ENCODE measurements around the gene CDHR3. TPM values are rescaled to one million over a fixed set of nuclear protein-coding genes. Genes with fewer than 3 reads are reported as not detected.
A peak's percentile ranks its signal among the peaks of the same experiment; 100 is the strongest.

Gene CDHR3
- total RNA-seq, 2 donors from 2014 or later = 5.8 to 13.9 TPM

DNA sequence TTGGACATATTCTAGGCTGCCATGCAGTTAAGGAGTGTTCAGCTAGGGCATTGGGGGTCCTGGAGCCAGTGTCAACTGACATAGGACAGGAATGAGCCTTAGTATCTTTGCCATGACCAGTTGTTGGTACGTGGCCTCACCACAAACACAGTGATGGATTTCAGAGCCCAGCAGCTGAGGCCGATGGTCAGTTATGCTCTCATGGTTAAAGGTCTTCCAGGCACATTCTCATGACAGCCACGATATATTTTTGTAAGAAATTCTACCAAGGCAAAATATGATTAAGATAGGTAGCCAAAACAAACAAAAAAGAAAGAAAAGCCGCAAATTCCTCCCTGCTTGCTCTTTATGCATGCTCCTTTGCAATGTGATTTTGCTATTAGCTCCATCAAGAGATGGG lies 47.8 kb downstream of the CDHR3 start:
- ATAC-seq = no peak
- H3K27ac Mint-ChIP-seq = peak overlapping the region; percentile 88

DNA sequence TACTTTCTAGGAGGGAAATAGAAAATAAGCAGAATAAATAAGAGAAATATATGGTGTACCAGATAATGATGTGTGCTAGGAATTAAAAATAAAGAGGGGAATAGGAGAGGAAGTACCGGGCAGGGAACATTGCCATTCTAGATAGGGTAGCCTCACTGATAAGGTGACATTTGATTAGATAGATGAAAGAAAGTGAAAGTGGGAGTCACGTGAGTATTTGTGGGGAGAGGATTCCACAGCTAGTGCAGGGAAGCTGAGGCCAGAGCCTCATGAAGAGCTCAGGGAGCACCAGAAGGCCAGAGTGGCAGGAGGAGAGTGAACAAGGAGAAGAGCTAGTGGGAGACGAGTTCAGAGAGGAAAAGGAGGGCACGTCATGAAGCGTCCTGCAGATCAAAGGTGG lies 49.1 kb downstream of the CDHR3 start:
- H3K4me3 Mint-ChIP-seq = peak overlapping the region; percentile 39
- H3K9me3 ChIP-seq (ENCODE audit: control insufficient read depth, low read length, poor library complexity, severe bottlenecking) = no peaks in the 10 kb centered on the region
- peak overlapping the region; percentile 35 for H3K27ac Mint-ChIP-seq
- peaks cover 5% of the 10 kb centered on the region for H3K36me3 Mint-ChIP-seq (ENCODE audit: low read depth)
- ATAC-seq (no peak), DNase-seq (no peak)
- H3K4me1 Mint-ChIP-seq = peaks cover 16% of the 10 kb centered on the region
- peaks cover 9% of the 10 kb centered on the region for H3K27me3 Mint-ChIP-seq

More for the DNA sequence above, 47.8 kb downstream of the CDHR3 start:
- H3K4me1 Mint-ChIP-seq = peaks cover 13% of the 10 kb centered on the region
- H3K36me3 Mint-ChIP-seq (ENCODE audit: low read depth) = peaks cover 5% of the 10 kb centered on the region
- H3K9me3 ChIP-seq (ENCODE audit: control insufficient read depth, low read length, poor library complexity, severe bottlenecking) = no peaks in the 10 kb centered on the region
- H3K27me3 Mint-ChIP-seq = peaks cover 9% of the 10 kb centered on the region
- DNase-seq = no peak
- H3K4me3 Mint-ChIP-seq = no peak overlapping the region

DNA sequence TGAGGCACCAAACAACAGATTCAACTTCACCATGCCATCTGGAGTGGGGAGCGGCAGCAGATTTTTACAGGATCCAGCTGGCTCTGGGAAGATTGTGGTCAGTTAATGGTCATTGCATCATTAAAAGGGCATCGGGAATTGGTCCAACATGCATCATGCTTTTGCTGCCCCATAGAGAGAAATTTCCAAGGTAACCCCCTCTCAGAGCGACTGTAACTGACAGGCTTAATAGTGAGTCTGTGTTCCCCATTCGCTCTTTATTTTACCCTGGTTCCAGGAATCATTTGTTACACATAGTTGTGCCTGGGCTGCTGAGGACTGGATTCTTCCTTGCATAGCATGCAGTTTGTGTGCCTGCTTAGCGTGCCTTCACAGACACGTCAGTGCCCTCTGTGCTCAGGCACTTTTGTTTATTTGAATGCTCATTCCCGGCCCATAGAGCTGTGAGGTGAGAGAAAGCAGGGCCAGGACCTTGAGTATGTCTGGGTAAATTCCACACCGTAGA lies 49.9 kb downstream of the CDHR3 start:
- Mint-ChIP-seq H3K36me3 (ENCODE audit: low read depth) (peaks cover 6% of the 10 kb centered on the region), H3K27ac (no peak overlapping the region), H3K4me1 (peaks cover 16% of the 10 kb centered on the region), H3K27me3 (peaks cover 9% of the 10 kb centered on the region), H3K4me3 (no peak overlapping the region)
- DNase-seq (no peak), ATAC-seq (no peak)
- no peaks in the 10 kb centered on the region for H3K9me3 ChIP-seq (ENCODE audit: control insufficient read depth, low read length, poor library complexity, severe bottlenecking)

DNA sequence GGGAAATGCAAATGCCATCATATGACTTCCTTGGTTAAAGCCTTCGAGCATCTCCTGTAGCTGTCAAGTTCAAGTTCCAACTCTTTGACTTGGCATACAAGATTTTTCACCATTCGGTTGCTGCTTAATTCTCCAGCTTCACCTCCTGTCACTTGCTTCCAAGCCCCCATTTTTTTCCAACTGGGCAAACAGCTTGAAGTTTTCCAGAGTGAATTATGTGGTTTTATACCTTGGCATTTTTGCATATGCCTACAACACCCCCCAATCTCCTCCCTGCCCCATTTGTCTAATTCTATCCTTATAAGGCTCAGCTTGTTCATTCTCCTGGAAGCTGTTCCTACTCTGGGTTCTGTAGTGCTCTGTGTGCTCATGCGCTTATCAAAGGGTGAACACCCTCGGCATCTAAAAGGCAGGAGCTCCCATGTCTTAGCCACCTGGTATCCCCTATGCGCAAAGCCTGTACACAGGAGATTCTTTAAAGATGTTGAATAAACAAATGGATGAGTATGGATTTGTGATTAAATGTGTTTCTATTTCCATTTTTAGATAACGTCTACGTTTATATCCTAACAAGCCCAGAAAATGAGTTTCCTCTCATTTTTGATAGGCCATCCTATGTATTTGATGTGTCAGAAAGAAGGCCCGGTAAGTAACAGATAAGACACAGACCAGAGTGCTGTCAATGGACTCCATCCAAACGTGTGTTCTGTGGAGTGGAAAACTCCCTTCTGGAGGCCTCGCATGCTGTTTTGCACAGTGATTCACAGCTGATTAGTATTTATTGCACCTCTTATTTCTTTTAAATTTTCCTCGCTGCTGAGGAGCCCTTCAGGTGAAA lies 52.5 kb downstream of the CDHR3 start:
- Mint-ChIP-seq H3K27me3 (peaks cover 9% of the 10 kb centered on the region), H3K4me3 (no peak overlapping the region), H3K4me1 (peaks cover 9% of the 10 kb centered on the region), H3K36me3 (ENCODE audit: low read depth) (peaks cover 4% of the 10 kb centered on the region), H3K27ac (no peak overlapping the region)
- no peaks in the 10 kb centered on the region for H3K9me3 ChIP-seq (ENCODE audit: control insufficient read depth, low read length, poor library complexity, severe bottlenecking)
- no peak for ATAC-seq
- no peak for DNase-seq

DNA sequence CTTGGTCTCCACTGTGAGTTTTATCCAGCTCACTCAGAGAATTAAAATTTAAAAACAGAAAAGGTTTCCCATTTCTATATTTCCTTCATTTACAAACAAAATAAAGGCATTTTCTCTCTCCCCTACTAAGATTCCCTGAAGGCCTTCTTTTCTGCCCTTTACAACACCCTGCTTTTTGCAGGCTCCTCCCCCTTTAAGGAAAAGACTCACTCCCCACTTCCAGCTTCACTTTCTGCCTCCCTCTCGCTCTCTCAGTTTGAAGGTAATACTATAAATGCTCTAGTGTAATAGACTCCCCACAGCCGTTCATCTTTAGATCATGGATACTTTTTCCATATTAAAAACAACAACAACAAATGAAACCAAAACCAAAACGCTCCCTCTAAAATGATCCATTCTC lies 53.3 kb downstream of the CDHR3 start:
- Mint-ChIP-seq H3K27ac (no peak overlapping the region), H3K27me3 (peaks cover 9% of the 10 kb centered on the region), H3K4me1 (peaks cover 14% of the 10 kb centered on the region), H3K36me3 (ENCODE audit: low read depth) (peaks cover 4% of the 10 kb centered on the region), H3K4me3 (no peak overlapping the region)
- ATAC-seq (no peak), DNase-seq (no peak)
- no peaks in the 10 kb centered on the region for H3K9me3 ChIP-seq (ENCODE audit: control insufficient read depth, low read length, poor library complexity, severe bottlenecking)

DNA sequence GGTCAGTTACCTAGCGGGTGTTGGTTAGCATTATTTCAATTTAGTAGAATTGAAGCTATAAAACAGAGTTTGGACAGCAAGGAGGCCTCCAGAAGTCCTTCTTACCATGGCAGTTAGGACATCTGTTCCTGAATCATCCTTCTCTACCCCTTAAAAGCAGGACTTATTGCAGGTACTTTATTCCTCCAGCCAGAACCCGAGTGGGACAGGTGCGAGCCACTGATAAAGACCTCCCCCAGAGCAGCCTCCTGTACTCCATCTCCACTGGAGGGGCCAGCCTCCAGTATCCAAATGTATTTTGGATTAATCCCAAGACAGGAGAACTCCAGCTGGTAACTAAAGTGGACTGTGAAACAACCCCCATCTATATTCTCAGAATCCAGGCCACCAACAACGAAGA lies 54.6 kb downstream of the CDHR3 start:
- Mint-ChIP-seq H3K4me3 (no peak overlapping the region), H3K4me1 (peaks cover 22% of the 10 kb centered on the region), H3K36me3 (ENCODE audit: low read depth) (peaks cover 2% of the 10 kb centered on the region), H3K27ac (no peak overlapping the region), H3K27me3 (peaks cover under 1% of the 10 kb centered on the region)
- no peak for DNase-seq
- no peaks in the 10 kb centered on the region for H3K9me3 ChIP-seq (ENCODE audit: control insufficient read depth, low read length, poor library complexity, severe bottlenecking)
- ATAC-seq = no peak

DNA sequence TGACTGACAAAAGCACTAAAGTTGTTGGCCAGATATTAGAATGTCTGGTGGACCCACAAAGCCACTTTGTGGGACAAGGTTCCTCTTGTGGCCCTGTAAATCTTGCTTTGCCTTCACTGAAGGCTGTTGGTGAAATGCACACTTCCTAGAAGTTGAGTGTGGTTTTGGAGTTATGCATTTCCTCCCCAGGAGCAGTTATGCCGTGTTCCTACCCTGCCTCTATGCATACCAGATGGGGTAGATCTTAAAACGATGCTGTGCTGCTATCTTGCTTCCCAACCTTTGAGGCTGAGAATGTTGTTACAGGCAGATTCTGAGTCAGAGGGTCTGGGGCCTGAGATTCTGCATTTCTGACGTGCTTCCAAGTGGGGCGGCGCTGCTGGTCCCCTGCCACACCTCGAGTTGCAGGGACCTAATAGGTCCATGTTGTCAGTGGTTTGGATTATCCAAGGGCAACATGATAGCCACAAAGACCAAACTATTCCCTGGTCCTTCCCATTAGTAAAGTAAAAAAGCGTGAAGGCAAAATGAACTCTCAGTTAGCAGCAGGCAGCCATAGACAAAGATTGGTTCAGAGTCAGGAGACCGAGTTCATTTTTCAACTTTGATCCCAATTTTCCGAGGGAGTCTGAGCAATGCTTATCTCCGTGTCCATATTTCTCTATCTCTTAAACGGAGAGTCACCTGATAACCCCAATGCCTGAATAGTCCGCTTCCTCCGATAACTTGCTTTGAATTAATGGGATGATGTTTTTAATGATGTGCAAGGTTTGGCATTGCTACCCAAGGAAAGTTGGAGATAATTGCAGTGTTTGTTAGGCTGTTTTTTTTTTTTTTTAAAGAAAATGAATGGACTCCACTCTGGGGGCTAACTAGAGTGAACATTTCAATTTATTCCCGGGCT lies 55.8 kb downstream of the CDHR3 start:
- ATAC-seq = no peak
- H3K4me3 Mint-ChIP-seq = no peak overlapping the region
- no peak for DNase-seq
- no peaks in the 10 kb centered on the region for H3K9me3 ChIP-seq (ENCODE audit: control insufficient read depth, low read length, poor library complexity, severe bottlenecking)
- peaks cover 2% of the 10 kb centered on the region for H3K36me3 Mint-ChIP-seq (ENCODE audit: low read depth)
- H3K27ac Mint-ChIP-seq = peak overlapping the region; percentile 97
- no peaks in the 10 kb centered on the region for H3K27me3 Mint-ChIP-seq
- H3K4me1 Mint-ChIP-seq = peaks cover 34% of the 10 kb centered on the region

DNA sequence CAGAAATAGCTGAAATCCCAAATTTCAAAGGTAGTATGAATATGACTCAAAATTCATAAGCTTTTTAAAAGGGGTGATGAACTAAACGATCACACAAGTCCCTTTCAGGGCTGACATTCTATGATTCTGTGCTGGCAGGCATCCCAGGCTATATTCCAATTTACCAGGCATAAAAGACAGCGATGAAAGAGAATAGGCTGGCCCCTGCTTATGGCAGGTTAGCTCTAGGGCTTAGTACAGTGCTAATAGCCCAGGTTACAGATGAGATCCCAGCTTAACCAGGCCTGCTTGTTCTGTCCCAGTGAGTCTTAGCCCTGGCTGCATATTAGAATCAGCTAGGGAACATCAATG lies 56.4 kb downstream of the CDHR3 start:
- DNase-seq (no peak), ATAC-seq (no peak)
- Mint-ChIP-seq H3K4me3 (no peak overlapping the region), H3K27me3 (no peaks in the 10 kb centered on the region), H3K27ac (peak overlapping the region; percentile 97), H3K36me3 (ENCODE audit: low read depth) (peaks cover 2% of the 10 kb centered on the region), H3K4me1 (peaks cover 35% of the 10 kb centered on the region)
- H3K9me3 ChIP-seq (ENCODE audit: control insufficient read depth, low read length, poor library complexity, severe bottlenecking) = no peaks in the 10 kb centered on the region

DNA sequence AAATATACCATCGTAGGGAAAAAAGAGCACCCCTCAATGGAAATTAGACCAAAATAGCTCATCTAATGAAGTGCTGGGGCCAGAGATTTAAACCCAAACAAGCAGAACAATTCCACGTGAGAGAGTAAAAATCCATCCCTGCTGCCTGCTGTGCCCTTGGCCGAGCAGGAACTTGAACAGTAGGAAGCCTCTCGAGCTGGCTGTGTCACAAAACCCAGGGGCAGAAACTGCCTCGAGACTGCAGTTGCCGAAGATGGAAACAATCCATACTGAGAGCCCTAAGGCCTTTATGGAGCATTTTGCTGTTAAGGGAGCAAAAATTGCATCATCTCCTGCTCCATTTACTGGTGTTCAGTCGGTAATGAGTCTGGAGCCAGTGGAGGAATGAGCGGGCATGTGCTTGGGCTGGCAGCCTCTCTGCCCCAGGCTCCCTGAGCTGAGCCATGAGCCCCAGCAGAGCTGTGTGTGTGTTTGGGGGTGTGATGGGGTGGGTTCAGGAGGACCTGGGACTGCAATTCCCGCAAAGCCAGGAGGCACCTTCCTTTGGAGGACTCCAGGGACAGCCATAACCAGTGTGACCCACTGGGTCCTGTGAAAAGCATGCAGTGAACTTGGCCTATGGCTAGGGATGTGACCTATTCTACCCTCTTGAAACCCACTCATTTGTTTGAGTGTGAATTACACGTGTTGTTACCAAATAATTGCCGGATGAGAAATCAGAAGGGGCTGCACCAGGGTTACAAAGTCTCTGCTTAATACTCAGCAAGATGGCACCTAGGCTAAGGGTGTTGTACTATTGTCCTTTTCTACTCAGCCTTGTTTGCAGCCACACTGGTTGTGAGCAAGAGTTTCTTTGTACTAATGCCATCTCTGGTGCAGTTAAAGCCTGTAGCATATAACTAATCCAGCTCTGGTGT lies 58.3 kb downstream of the CDHR3 start:
- Mint-ChIP-seq H3K36me3 (ENCODE audit: low read depth) (peaks cover 2% of the 10 kb centered on the region), H3K4me3 (peak overlapping the region; percentile 80), H3K27me3 (no peaks in the 10 kb centered on the region), H3K27ac (peak overlapping the region; percentile 97), H3K4me1 (peaks cover 33% of the 10 kb centered on the region)
- no peak for DNase-seq
- H3K9me3 ChIP-seq (ENCODE audit: control insufficient read depth, low read length, poor library complexity, severe bottlenecking) = no peaks in the 10 kb centered on the region
- no peak for ATAC-seq

DNA sequence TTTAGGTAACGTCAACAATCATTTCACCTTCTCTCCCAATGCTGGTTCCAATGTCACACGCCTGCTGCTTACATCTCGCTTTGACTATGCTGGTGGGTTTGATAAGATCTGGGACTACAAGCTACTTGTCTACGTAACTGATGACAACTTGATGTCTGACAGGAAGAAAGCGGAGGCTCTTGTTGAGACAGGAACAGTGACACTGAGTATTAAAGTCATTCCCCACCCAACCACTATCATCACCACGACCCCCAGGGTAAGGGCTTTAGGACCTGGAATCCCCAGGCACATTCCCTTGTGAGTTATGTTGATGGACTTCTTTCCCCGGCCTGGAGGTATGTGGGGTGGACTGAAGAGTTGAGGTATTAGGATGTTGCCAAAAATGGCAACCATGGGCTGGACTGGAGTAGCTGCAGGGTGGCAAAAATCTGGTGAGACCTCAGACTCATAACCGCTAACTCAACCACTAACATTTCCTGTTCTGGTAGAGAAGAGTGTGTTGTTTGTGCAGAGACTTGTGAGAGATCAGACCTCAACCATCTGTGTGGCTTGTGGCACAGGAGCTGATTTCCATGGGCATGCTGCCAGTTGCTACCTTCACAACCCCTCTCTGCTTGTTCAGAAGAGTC lies 59.2 kb downstream of the CDHR3 start:
- no peaks in the 10 kb centered on the region for H3K9me3 ChIP-seq (ENCODE audit: control insufficient read depth, low read length, poor library complexity, severe bottlenecking)
- Mint-ChIP-seq H3K4me3 (peak overlapping the region; percentile 80), H3K27ac (peak overlapping the region; percentile 97), H3K4me1 (peaks cover 32% of the 10 kb centered on the region), H3K36me3 (ENCODE audit: low read depth) (peaks cover 2% of the 10 kb centered on the region), H3K27me3 (no peaks in the 10 kb centered on the region)
- DNase-seq (peak in 2 of 3 donors; percentile 59 to 64), ATAC-seq (peak; percentile 86)

DNA sequence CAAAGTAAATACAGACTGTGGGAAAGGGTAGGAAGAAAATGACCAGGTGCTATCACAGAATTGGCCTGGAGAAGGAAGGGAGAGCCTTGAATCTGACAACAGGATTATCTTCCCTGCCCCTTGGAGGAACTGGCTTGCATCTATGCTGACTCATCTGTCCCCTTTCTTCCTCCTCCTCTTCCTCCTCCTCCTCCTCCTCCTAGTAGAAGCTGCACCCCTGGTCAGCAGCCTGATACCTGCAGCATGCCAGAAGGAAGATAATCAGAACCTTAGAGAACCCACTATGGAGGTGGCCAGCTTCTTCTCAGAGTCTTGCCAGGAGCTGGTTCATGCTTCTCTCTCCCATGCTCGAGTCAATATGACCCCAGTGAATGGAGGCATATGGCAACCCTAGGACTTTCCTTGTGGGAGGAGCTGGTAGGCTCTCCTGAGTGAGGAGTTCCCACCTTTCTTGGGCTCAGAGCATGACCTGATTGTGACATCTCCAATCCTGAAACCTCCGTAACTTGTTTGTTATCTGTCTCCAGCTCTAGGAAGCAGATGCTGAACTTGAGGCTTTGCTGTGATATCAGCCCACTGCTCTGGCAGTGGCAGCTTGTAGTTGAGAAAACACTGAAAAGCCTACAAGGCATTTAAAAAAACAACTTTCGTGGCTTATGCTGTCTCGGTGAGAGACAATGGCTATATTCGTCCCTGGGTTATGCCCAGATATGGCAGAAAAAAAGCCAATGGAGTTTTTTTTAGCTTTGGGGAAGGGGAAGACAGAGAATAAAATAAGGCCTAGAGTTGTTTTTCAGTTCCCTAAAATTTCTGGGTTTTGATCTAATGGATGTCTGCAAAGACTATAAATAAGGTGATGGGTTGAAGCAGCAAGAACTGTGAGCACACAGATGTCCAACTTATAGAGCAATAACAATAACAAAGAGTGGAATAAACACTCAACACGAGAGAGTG lies 60.6 kb downstream of the CDHR3 start:
- no peak for ATAC-seq
- Mint-ChIP-seq H3K4me3 (peak overlapping the region; percentile 80), H3K27me3 (no peaks in the 10 kb centered on the region), H3K36me3 (ENCODE audit: low read depth) (no peaks in the 10 kb centered on the region), H3K27ac (peak overlapping the region; percentile 97), H3K4me1 (peaks cover 32% of the 10 kb centered on the region)
- no peaks in the 10 kb centered on the region for H3K9me3 ChIP-seq (ENCODE audit: control insufficient read depth, low read length, poor library complexity, severe bottlenecking)
- no peak for DNase-seq

Data from T-helper 17 cell (primary cell).